K562 (cell line): ENCODE measurements around the gene RCOR1. TPM values are rescaled to one million over a fixed set of nuclear protein-coding genes. Genes with fewer than 3 reads are reported as not detected.

Experiments used
- ATAC-seq: fragments of 200-7000 bp; cut with Tn5 transposase; 3 replicates; pipeline ENCODE4 v1.9.1; 2020; ENCODE audit warnings: moderate library complexity
- BruUV-seq: library from RNA; stranded (reverse); fragments of 400-500 nt; replicated peaks from 2 replicates; lab custom pipeline; 2021; lab: Mats Ljungman, UMichigan
- CTCF ChIA-PET: fragments of 300-600 bp; formaldehyde crosslinking; extraction: SDS; loops from one replicate; lab custom pipeline; 2021; ENCODE audit warnings: low intra/inter-chr PET ratio; lab: Yijun Ruan, JAX
- POLR2A ChIA-PET: fragments of 300-600, 350-650 bp; sonication (Branson Sonifier 250); formaldehyde crosslinking; extraction: SDS; loops from one replicate; lab custom pipeline; 2021; ENCODE audit warnings: antibody characterized with exemption, inconsistent platforms; lab: Yijun Ruan, JAX
- DNase-seq, 4 experiments: peaks; one replicate each; pipeline versions ENCODE4 v3.0.0 to v3.0.0-alpha.2; 2011 to 2018; ENCODE audit warnings: low spot score in 3 of 4, mixed read lengths in 3 of 4; ENCODE audit errors: extremely low read depth in 1 of 4
- FAIRE-seq: peaks from 2 replicates; lab custom pipeline; 2011; peaks lifted over from hg19 to GRCh38; lab: Jason Lieb, UNC
- H2AFZ ChIP-seq: 2 replicates; pipeline ENCODE4 v1.6.0; 2011; ENCODE audit warnings: low read depth, low read length, control low read depth, inconsistent platforms
- H3K27ac ChIP-seq: fragments of 200-600 bp; 3 replicates; pipeline ENCODE4 v1.8.0; 2011; ENCODE audit warnings: low read depth, mild to moderate bottlenecking, control low read depth, inconsistent platforms, low read length, moderate library complexity, mixed read lengths; ENCODE audit errors: extremely low read depth
- H3K27me3 ChIP-seq, 2 experiments: fragments of 300-600 bp in 1 of 2; 2 replicates in 1 of 2; 3 replicates in 1 of 2; pipeline versions ENCODE4 v1.6.0 to v1.8.0; 2011; ENCODE audit warnings: inconsistent platforms in 2 of 2, low read length in 2 of 2, mild to moderate bottlenecking in 1 of 2, mixed read lengths in 1 of 2, moderate library complexity in 1 of 2; ENCODE audit not compliant: control insufficient read depth in 2 of 2, insufficient read depth in 2 of 2
- H3K36me3 ChIP-seq: fragments of 300-600 bp; 3 replicates; pipeline ENCODE4 v1.8.0; 2011; ENCODE audit warnings: mild to moderate bottlenecking, low read length, inconsistent platforms; ENCODE audit not compliant: control insufficient read depth, insufficient read depth
- H3K4me1 ChIP-seq, 2 experiments: fragments of 200-600 bp in 1 of 2; replicated peaks in 1 of 2; 2 replicates in 1 of 2; 3 replicates in 1 of 2; pipeline versions ENCODE4 v1.5.1 to v1.8.0; 2011; ENCODE audit warnings: inconsistent platforms in 2 of 2, low read length in 2 of 2, mild to moderate bottlenecking in 1 of 2, mixed read lengths in 1 of 2, moderate library complexity in 1 of 2; ENCODE audit not compliant: control insufficient read depth in 2 of 2, insufficient read depth in 2 of 2
- H3K4me2 ChIP-seq: 2 replicates; pipeline ENCODE4 v1.6.1; 2011; ENCODE audit warnings: low read length, control low read depth, inconsistent platforms, mixed read lengths; ENCODE audit not compliant: insufficient read depth
- H3K4me3 ChIP-seq: fragments of 200-600 bp; sonication (generic), shearing (Covaris generic); 2 replicates; pipeline ENCODE4 v1.5.1; 2016; ENCODE audit warnings: control low read depth, inconsistent platforms
- H3K79me2 ChIP-seq: fragments of 200-600 bp; 3 replicates; pipeline ENCODE4 v1.8.0; 2011; ENCODE audit warnings: low read length, inconsistent platforms; ENCODE audit not compliant: control insufficient read depth, insufficient read depth
- H3K9ac ChIP-seq, 2 experiments: 2 replicates each; pipeline versions ENCODE4 v1.6.0 to v1.6.1; 2011; ENCODE audit warnings: low read depth in 2 of 2, low read length in 2 of 2, control low read depth in 1 of 2, inconsistent platforms in 1 of 2, mild to moderate bottlenecking in 1 of 2, mixed read lengths in 1 of 2; ENCODE audit not compliant: insufficient read depth in 1 of 2
- H3K9me1 ChIP-seq: one replicate; pipeline ENCODE4 v1.6.0; 2011; ENCODE audit warnings: inconsistent platforms, mild to moderate bottlenecking, low read length, moderate library complexity; ENCODE audit not compliant: control insufficient read depth, insufficient read depth
- H3K9me3 ChIP-seq: replicated peaks from 2 replicates; pipeline ENCODE4 v1.5.1; 2011; ENCODE audit warnings: low read depth, low read length, inconsistent platforms; ENCODE audit not compliant: control insufficient read depth, insufficient read depth
- H4K20me1 ChIP-seq: replicated peaks from 2 replicates; pipeline ENCODE4 v1.6.1; 2011; ENCODE audit warnings: low read length, inconsistent platforms, mixed read lengths; ENCODE audit not compliant: control insufficient read depth, insufficient read depth
- ATF7 ChIP-seq: fragments of 450-650 bp; IDR thresholded peaks from 2 replicates; pipeline ENCODE4 v1.7.1; 2014; ENCODE audit warnings: mild to moderate bottlenecking, moderate library complexity
- DIDO1 ChIP-seq: fragments of 450-650 bp; IDR thresholded peaks from 2 replicates; pipeline ENCODE4 v1.6.1; 2016; ENCODE audit warnings: low read depth, missing biosample characterization, missing genetic modification characterization
- ESRRA ChIP-seq: fragments of 450-650 bp; IDR thresholded peaks from 2 replicates; pipeline ENCODE4 v1.6.1; 2014; ENCODE audit warnings: low read depth, mild to moderate bottlenecking, moderate library complexity, borderline replicate concordance
- FIP1L1 ChIP-seq: fragments of 200-400 bp; formaldehyde crosslinking; IDR thresholded peaks from 2 replicates; pipeline ENCODE4 v1.6.1; 2018; ENCODE audit warnings: mild to moderate bottlenecking, low read depth, low read length; ENCODE audit not compliant: poor library complexity, severe bottlenecking
- FOXK2 ChIP-seq, 2 experiments: fragments of 450-650 bp; IDR thresholded peaks in 1 of 2; conservative IDR thresholded peaks in 1 of 2; 2 replicates each; pipeline ENCODE4 v1.6.1; 2016; ENCODE audit warnings: low read depth in 2 of 2, mild to moderate bottlenecking in 1 of 2
- GABPB2 ChIP-seq: fragments of 250-450 bp; sonication (Bioruptor Pico); conservative IDR thresholded peaks from 2 replicates; pipeline ENCODE4 v1.5.1; 2021; ENCODE audit warnings: mild to moderate bottlenecking
- NCOA6 ChIP-seq: fragments of 450-650 bp; IDR thresholded peaks from 2 replicates; pipeline ENCODE4 v1.6.1; 2017; ENCODE audit warnings: mild to moderate bottlenecking
- RBM17 ChIP-seq: fragments of 200-400 bp; formaldehyde crosslinking; IDR thresholded peaks from 2 replicates; pipeline ENCODE4 v1.6.1; 2017; ENCODE audit warnings: low read depth, mild to moderate bottlenecking, low read length, borderline replicate concordance
- SNAPC5 ChIP-seq: fragments of 250-450 bp; sonication (Bioruptor Pico); IDR thresholded peaks from 2 replicates; pipeline ENCODE4 v1.8.0; 2021; ENCODE audit warnings: moderate library complexity, mild to moderate bottlenecking, inconsistent platforms
- SRSF3 ChIP-seq: fragments of 200-400 bp; formaldehyde crosslinking; IDR thresholded peaks from 2 replicates; pipeline ENCODE4 v1.6.1; 2016; ENCODE audit warnings: mild to moderate bottlenecking, low read length, moderate library complexity; ENCODE audit not compliant: insufficient read depth
- ZBTB17 ChIP-seq: fragments of 450-650 bp; formaldehyde crosslinking; IDR thresholded peaks from 2 replicates; pipeline ENCODE4 v1.4.0; 2020; ENCODE audit warnings: mild to moderate bottlenecking
- ZC3H4 ChIP-seq: sonication (generic); formaldehyde crosslinking; IDR thresholded peaks from 2 replicates; pipeline ENCODE4 v1.9.0; 2021; ENCODE audit warnings: missing genetic modification reagents, borderline replicate concordance
- ZFP91 ChIP-seq: sonication (generic); formaldehyde crosslinking; IDR thresholded peaks from 2 replicates; pipeline ENCODE4 v1.8.0; 2022; ENCODE audit warnings: mild to moderate bottlenecking, missing genetic modification reagents
- ZNF140 ChIP-seq: fragments of 250-450 bp; sonication (Bioruptor Pico); IDR thresholded peaks from 2 replicates; pipeline ENCODE4 v1.8.0; 2021; ENCODE audit warnings: moderate library complexity, mild to moderate bottlenecking, inconsistent platforms
- WGBS: fragments of 100-300 bp; shearing (Covaris generic); methylation state at CpG from one replicate; pipeline ENCODE4 v1.1.6; 2016; ENCODE audit warnings: low coverage, mixed read lengths; ENCODE audit not compliant: insufficient coverage; ENCODE audit errors: missing lambda C conversion rate; 5-methylcytosine and 5-hydroxymethylcytosine counted together
- in situ Hi-C: fragments of 300-500 bp; cut with MboI; formaldehyde crosslinking; loops from 4 replicates; pipeline ENCODE4 v1.15.0; 2018; ENCODE audit warnings: inconsistent platforms, mixed read lengths
- intact Hi-C: fragments of 100-400 bp; cut with micrococcal nuclease; formaldehyde crosslinking; loops from 2 replicates; pipeline ENCODE4 v1.14.2; 2022
- polyA plus RNA-seq, 8 experiments: library from polyadenylated mRNA; depleted of rRNA in 4 of 8; stranded (reverse) in 5 of 8; unstranded in 3 of 8; fragments of >200 nt; fragmentation: Nextera tagmentation in 2 of 8; fragmentation: Illumina TruSeq in 1 of 8; extraction: Ambion mirVana in 2 of 8; extraction: Trizol in 1 of 8; gene quantifications; 2 replicates each; pipeline versions ENCODE4 v1.2.1 to v1.2.3, GENCODE V29; 2011 to 2014; ENCODE audit warnings: inconsistent platforms in 1 of 8, missing spikeins in 1 of 8
- total RNA-seq, 7 experiments: library from RNA; depleted of rRNA in 6 of 7; stranded (reverse); fragments of >200 nt in 6 of 7; fragmentation: Illumina TruSeq in 2 of 7; extraction: Trizol in 2 of 7; gene quantifications; 2 replicates each; pipeline versions ENCODE4 v1.2.1 to v1.2.3, GENCODE V29; 2011 to 2021; ENCODE audit warnings: low replicate concordance in 1 of 7
- TF ChIP-seq, protein P1 (sequence below): fragments of 450-650 bp; formaldehyde crosslinking; IDR thresholded peaks from 2 replicates; pipeline ENCODE4 v1.4.0; 2020; ENCODE audit warnings: mild to moderate bottlenecking, mixed read lengths
- TF ChIP-seq, protein P2 (sequence below): fragments of 250-450 bp; sonication (Bioruptor Pico); IDR thresholded peaks from 2 replicates; pipeline ENCODE4 v1.5.0; 2020; ENCODE audit warnings: mild to moderate bottlenecking

RCOR1 gene
- total and polyA plus RNA-seq, 9 of the 15 experiments (the other 6 are each of a cell fraction or from before 2014, with no cell fraction given): 8.5 to 47.9 (median 20.9) TPM

GRCh38 chr14:102594514-102595175 lies 2.2 kb downstream of the RCOR1 start:
- peak overlapping the region; percentile 93 for H3K4me3 ChIP-seq
- no TSS peak for BruUV-seq
- peaks cover 28% of the 10 kb centered on the region; the same call in 2 of the 3 replicates for H3K36me3 ChIP-seq
- ATAC-seq: peak; percentile 62
- H3K9me1 ChIP-seq: no peaks in the 10 kb centered on the region
- 0% methylated on average over 7 of the region's 7 CpGs for WGBS
- no peaks in the 10 kb centered on the region for H3K9me3 ChIP-seq
- H3K9ac ChIP-seq: peak overlapping the region in 1 of 2 experiments; percentile 78; a peak in 2 of 4 replicates
- H3K27me3 ChIP-seq: no peaks in the 10 kb centered on the region
- FAIRE-seq: peak; percentile 91
- no peaks in the 10 kb centered on the region for H4K20me1 ChIP-seq
- intact Hi-C loops: loop anchor here (1.0 to 5.0 kb wide), 3 partner anchors 52 to 157 kb away; no protein-coding TSS in a partner anchor
- POLR2A ChIA-PET: interaction anchor here (0.6 to 2.8 kb wide), 13 partner anchors 9 to 111 kb away, joined by 3 to 14 read pairs (median 4); no protein-coding TSS in a partner anchor
- H3K79me2 ChIP-seq: peaks cover 88% of the 10 kb centered on the region
- peak; percentile 29 to 84 (median 54) for DNase-seq
- H3K4me1 ChIP-seq: peaks cover 13 to 35% of the 10 kb centered on the region in 2 experiments; a peak in 4 of 5 replicates
- in situ Hi-C loops: no loop called here
- H2AFZ ChIP-seq: no peak overlapping the region
- H3K27ac ChIP-seq: peak overlapping the region; percentile 84
- peak overlapping the region; percentile 81 for H3K4me2 ChIP-seq
- CTCF ChIA-PET: interaction anchor here (0.5 to 0.6 kb wide), 2 partner anchors 70 to 127 kb away, joined by 3 to 6 read pairs; no protein-coding TSS in a partner anchor
- TF ChIP-seq NCOA6: no peak
- TF ChIP-seq ATF7: no peak
- no peak for TF ChIP-seq SNAPC5 (CRISPR knock-in tag)
- no peak for TF ChIP-seq RBM17
- TF ChIP-seq DIDO1 (tag): no peak
- no peak for TF ChIP-seq FIP1L1
- peak; percentile 92 for TF ChIP-seq ESRRA
- no peak for TF ChIP-seq SRSF3
- no peak for TF ChIP-seq ZFP91
- no peak for TF ChIP-seq ZBTB17
- no peak for TF ChIP-seq GABPB2 (CRISPR knock-in tag)
- TF ChIP-seq FOXK2 (conservative IDR thresholded peaks at IDR 0.05 in 1 of 2, IDR thresholded peaks at IDR 0.05 in 1 of 2; ENCODE audit: low read depth in 2 of 2): no peak
- no peak for TF ChIP-seq ZNF140 (CRISPR knock-in tag)
- TF ChIP-seq, protein P1, sequence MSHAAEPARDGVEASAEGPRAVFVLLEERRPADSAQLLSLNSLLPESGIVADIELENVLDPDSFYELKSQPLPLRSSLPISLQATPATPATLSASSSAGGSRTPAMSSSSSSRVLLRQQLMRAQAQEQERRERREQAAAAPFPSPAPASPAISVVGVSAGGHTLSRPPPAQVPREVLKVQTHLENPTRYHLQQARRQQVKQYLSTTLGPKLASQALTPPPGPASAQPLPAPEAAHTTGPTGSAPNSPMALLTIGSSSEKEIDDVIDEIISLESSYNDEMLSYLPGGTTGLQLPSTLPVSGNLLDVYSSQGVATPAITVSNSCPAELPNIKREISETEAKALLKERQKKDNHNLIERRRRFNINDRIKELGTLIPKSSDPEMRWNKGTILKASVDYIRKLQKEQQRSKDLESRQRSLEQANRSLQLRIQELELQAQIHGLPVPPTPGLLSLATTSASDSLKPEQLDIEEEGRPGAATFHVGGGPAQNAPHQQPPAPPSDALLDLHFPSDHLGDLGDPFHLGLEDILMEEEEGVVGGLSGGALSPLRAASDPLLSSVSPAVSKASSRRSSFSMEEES (CRISPR knock-in tag): no peak
- TF ChIP-seq ZC3H4 (CRISPR knock-in tag): no peak
- TF ChIP-seq, protein P2, sequence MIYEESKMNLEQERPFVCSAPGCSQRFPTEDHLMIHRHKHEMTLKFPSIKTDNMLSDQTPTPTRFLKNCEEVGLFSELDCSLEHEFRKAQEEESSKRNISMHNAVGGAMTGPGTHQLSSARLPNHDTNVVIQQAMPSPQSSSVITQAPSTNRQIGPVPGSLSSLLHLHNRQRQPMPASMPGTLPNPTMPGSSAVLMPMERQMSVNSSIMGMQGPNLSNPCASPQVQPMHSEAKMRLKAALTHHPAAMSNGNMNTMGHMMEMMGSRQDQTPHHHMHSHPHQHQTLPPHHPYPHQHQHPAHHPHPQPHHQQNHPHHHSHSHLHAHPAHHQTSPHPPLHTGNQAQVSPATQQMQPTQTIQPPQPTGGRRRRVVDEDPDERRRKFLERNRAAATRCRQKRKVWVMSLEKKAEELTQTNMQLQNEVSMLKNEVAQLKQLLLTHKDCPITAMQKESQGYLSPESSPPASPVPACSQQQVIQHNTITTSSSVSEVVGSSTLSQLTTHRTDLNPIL (CRISPR knock-in tag): no peak
